Stimulated activated CD8-positive, alpha-beta memory T cell treated with anti-CD3 and anti-CD28 coated beads, Interleukin-4, amount 100 ng/mL, for 48 hours (primary cell): ENCODE measurements around the gene ATXN10.
"Not testable (repeated sequence)": the region's sequence is repeated elsewhere in the genome, so short reads cannot be mapped to it uniquely, and the experiment has no call there.

Source experiments
- DNase-seq: peaks from one replicate; pipeline ENCODE4 v3.0.0-alpha.2; 2020

ATXN10 gene, protein sequence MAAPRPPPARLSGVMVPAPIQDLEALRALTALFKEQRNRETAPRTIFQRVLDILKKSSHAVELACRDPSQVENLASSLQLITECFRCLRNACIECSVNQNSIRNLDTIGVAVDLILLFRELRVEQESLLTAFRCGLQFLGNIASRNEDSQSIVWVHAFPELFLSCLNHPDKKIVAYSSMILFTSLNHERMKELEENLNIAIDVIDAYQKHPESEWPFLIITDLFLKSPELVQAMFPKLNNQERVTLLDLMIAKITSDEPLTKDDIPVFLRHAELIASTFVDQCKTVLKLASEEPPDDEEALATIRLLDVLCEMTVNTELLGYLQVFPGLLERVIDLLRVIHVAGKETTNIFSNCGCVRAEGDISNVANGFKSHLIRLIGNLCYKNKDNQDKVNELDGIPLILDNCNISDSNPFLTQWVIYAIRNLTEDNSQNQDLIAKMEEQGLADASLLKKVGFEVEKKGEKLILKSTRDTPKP

DNA sequence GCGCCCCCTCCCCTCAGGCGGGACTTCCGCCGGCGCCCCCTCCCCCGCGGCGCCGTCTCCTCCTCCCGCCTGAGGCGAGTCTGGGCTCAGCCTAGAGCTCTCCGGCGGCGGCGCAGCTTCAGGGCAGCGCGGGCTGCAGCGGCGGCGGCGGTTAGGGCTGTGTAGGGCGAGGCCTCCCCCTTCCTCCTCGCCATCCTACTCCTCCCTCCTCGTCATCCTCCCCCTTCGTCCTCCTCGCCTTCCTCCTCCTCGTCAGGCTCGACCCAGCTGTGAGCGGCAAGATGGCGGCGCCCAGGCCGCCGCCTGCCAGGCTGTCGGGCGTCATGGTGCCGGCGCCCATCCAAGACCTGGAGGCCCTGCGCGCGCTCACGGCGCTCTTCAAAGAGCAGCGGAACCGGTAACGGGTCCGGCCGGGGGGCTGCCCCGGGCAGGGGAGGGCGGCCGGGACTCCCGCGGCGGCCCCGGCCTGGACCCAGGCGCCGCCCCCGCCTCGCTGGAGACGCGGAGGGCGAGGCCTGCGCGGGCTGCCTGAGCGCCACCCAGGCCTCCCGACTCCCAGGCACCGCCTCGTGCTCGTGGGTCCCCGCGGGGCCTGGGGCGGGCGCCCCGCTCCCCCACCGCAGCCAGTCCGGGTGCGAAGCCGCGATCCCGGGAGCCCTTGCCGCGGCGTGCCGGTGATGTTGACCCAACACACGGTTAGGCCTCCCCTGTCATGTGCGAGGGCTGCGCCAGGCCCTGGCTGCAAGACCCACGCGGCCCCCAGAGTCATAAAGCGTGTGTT lies at the start of gene ATXN10:
Gene ATXN10 (plus strand): TSS at position 52 of the 781 bp plus-strand sequence. CDS start 230 bp downstream, at position 282.
- DNase-seq = peak; percentile 79

DNA sequence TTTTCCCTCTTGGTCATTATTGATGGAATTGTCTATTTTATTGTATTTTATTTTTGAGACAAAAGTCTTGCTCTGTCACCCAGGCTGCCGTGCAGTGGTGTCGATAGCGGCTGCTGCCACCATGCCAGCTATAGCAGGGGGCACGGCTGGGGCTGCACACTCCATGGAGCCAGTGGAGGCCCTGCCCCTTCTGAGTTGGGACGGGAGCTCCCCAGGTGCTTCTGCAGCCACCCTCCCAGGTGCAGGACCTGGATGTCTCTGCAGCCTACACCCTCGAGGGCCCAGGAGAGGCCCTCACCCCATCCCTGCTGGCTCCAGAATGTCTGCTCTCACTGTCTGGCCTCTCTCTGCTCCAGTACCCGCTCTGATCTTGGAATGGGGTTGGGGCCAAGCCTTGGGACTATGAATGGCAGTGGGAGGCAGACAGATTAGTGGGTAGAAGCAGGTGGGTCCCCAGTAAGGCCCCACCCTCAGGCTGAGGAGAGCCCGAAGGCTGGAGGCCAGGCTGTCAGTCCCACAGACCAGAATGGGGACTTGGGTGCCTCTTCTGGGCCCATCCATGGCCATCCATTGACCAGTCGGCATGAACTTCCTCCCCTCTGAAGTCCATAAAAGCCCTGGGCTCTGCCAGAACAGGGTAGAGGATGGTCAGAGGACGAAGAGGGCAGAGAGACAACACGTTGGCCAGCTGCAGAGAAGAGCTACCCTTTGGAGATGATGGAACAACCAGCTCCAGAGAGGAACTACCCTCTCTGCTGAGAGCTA lies 49.6 kb upstream of the ATXN10 start:
- DNase-seq = no peak

DNA sequence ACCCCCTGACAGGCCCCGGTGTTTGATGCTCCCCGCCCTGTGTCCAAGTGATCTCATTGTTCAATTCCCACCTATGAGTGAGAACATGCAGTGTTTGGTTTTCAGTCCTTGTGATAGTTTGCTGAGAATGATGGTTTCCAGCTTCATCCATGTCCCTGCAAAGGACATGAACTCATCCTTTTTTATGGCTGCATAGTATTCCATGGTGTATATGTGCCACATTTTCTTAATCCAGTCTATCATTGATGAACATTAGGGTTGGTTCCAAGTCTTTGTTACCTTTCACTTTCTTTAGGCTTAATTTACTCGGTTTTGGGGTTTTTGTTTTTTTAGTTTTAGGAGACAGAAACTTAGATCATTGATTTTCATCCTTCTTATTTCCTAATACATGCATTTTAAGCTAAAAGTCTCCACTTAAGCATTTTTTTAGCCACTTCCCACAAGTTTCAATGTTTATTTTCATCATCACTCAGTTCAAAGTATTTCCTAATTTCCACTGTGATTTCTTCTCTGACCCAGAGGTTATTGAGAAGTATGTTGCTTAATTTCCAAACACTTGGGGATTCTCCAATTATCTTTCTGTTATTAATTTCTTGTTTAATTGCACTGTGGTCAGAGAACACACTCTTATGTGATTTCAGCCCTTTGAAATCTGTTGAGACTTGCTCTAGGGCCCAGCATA lies 48.0 kb upstream of the ATXN10 start:
- not testable (repeated sequence) for DNase-seq

DNA sequence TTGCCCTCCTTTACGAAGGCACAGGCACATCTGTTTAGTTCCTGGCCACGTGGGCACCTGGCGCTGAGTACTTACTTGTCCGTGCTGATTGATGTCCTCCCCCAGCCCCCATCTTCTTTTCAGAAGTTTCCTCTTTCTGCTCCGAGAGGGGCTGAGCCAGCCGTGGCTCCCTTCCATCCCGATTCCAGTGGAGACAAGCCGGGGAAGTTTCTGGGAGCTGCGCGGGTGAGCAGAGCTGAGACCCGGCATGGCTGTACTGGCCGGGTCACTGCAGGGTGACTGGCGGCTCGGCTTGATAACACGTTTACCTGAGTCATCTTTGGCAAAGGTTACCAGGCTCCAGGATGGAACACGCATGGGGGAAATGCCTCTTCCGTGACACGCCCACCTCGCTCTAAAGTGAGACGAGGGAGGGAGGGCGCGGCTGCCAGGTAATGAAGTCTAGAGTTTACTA lies 45.4 kb upstream of the ATXN10 start:
- no peak for DNase-seq

DNA sequence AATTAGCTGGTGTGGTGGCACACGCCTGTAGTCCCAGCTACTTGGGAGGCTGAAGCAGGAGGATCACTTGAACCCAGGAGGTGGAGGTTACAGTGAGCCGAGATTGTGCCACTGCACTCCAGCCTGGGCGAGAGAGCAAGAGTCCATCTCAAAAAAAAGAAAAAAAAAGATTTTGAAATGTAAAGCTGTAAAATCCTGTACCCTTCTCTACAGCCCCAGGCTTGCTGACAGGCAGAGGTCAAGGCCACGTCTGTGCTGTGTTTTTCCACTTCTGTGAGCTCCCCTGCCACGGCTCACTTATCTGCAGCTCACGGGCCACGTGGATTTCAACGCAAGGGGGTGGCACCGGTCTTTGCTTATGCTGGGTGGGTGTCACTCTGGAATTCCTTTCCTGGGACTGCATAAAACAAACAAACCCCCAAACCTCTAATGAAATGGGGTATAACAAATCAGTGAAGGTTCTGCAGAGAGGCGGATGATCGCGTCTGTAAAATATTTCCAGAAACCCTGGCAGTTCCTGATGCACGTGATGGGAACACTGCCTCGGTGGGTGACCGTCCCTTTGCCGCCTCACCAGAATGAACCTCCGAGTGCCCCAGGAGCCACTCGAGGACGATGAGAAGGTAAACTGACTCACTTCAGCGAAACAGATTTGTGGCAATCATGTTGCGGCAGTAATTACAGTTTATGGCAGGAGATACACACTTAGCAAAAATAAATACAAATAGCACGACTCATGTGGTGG lies 44.0 kb upstream of the ATXN10 start:
- DNase-seq = no peak

DNA sequence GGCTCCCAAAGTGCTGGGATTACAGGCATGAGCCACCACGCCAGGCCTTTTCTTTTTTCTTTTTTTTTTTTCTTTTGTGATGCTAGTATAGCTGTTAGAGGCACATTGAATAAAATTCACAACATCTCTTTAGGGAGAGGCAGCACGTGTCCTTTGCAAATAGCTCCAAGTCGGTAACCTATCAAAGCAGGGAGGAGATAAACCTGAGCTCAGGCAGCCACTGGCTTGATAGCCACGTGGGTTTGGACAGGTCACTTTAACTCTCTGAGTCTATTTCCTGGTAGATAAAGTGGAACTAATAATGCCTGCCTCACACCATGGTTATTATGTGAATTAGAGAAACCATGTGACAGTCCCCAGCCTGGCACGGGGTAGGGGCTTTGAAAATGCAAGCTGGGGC lies 43.1 kb upstream of the ATXN10 start:
- no peak for DNase-seq

DNA sequence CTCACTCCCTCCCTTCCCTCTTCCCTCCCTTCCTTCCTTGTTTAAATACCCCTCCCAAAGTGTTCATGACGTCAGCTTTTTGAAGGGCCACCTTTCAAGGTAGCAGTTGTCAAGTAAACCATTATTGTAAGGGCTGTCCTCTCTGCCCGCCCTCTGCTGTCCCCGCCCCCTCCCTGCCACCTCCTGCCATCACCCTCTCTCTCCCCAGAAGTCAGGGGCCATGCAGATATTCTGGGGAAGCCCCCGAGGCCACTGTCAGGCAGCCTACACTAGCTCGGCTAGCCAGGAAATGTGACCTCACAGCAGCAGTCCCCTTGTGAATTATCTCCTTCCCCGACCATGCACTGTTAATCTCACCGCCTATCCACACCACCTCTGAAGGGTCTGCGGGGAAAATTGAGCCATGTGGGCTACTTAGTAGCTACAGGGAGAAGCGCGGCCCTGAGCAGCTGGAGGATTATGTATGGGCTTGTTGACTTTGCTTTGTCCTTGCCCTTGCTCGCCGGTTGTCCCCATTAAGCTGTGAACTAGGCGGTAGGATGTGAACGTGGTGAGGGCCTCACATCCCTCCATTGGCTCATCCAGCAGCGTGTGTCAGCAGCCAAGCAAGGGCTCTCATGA lies 42.1 kb upstream of the ATXN10 start:
- DNase-seq = no peak

DNA sequence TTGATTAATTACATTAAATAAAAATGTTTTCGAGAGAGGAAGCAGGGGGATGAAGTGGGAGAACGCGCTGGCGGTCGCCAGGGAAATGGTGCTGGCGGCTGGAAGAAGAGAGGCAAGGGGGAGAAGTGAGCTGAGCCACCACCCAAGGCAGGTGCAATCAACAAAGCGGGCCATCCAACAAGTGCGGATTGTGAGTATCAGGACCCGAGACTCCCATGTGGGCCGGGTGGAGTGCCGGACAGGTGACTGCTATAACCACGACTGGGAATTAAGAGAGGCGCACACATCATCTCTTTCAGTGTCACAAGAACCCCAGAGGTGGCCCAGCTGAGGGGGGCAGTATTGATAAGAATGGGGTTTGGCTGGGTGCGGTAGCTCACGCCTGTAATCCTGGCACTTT lies 41.2 kb upstream of the ATXN10 start:
- DNase-seq = no peak

DNA sequence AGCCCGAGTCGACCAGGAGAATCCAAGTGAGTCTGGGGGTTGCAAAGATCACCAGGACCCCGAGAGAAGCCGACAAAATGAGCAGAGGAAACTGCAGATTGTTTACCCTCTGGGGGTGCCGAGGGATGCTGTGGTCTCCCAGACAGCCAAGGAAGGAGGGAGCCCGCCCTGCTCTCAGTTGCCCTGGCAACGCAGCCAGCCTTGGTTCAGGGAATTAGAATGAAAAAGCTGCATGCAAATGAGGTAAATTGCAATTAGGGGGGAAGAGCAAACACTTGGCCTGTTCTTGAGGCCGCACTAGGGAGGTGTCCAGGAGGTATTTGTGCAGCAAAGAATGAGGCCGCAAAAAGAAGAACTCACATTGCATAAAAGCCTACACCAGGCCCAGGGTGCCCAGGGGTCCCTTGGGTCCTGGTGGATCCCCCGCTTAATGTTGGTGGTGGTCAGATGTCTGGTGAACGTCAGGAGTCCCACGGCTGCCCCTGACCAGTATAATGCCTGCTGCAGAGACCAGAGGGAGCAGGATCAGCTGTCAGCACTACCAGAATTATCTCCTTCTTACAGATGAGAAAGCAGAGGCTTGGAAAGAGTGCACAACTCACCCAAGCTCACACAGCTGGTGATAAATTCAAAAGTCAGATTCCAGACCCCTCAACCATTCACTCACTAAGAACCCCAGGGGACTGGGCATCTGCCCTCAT lies 40.3 kb upstream of the ATXN10 start:
- no peak for DNase-seq

DNA sequence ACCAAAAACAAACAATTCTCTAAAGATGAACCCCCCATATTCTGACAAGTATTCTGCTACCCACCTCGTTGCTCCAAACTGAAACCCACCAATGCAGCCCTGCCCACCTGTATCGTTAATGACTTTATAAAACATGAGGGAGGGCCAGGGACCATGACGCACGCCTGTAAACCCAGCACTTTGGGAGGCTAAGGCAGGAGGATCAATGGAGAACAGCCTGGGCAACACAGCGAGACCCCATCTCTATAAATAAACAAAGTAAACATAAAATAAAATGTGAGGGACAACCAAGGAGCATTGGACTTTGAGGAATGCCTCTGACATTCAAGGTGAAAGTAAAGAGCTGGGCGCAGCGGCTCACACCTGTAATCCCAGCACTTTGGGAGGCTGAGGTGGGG lies 39.8 kb upstream of the ATXN10 start:
- DNase-seq = no peak

DNA sequence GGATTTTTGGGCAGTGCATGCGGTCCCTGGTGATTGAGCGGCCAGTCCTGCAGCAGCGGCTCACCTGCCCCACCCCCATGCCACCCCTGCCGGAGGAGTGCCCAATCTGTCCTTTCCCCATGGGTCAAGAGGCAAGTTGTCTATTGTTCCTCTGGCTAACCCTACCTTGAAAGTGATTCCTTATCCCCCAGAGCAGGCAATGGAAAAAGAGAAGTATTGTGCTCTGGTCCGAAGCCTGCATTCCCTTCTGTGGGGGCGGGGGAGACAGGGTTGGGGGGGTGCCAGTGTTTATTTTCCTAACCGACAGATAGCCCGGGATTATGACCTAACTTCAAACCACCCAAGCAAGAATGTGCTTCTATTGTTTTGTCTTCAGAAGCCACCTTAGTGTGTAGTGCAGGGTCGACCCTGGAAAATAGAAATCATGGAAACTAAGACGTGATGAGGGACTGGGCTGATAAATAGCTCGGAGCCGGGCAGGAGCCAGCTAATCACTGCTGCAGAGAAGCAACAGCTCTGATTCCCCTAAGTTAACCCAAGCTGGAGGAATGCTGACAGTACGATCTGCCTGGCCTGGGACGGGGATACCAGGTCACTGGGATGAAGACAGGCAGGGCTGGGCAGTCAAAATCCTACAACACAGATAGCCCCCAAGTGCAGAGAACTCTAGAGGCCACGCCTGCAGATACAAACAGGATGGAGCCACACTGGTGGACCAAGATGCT lies 38.7 kb upstream of the ATXN10 start:
- no peak for DNase-seq

DNA sequence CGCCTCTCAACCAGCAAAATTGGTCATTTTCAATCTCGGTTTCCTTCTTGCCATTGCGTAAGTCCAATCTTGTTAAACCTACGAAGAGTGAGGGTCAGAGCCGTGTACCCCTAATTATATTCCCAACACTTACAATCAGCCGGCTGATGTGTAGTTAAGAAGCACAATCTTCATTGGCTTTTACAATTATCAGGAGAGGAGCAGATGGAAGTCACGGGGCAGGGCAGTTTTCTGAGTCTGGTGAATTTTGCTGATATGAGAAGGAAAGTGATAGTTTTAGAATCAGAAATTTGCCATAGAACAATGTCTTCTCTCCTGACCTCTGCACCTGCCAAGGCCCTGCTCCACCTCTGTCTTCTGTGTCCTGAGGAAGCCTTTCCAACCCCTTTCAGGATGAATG lies 35.0 kb upstream of the ATXN10 start:
- DNase-seq = no peak

DNA sequence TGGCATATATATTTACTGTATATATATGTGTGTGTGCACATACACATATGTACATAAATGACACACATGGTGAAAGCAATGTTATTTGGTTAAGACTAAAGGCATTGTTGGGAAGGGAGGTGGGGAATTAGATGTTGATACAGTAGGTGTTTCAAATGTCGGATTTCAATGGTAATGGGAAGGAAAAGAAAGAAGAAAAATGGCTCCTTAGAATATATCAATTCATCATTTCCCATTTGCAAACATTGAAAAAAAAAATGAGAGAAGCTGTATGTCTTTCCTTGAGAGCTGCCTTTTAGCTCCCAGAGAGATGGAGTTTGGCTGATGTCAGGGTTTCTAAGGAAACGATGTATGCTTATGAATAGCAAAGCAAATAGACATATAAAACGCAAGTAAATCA lies 33.4 kb upstream of the ATXN10 start:
- no peak for DNase-seq

DNA sequence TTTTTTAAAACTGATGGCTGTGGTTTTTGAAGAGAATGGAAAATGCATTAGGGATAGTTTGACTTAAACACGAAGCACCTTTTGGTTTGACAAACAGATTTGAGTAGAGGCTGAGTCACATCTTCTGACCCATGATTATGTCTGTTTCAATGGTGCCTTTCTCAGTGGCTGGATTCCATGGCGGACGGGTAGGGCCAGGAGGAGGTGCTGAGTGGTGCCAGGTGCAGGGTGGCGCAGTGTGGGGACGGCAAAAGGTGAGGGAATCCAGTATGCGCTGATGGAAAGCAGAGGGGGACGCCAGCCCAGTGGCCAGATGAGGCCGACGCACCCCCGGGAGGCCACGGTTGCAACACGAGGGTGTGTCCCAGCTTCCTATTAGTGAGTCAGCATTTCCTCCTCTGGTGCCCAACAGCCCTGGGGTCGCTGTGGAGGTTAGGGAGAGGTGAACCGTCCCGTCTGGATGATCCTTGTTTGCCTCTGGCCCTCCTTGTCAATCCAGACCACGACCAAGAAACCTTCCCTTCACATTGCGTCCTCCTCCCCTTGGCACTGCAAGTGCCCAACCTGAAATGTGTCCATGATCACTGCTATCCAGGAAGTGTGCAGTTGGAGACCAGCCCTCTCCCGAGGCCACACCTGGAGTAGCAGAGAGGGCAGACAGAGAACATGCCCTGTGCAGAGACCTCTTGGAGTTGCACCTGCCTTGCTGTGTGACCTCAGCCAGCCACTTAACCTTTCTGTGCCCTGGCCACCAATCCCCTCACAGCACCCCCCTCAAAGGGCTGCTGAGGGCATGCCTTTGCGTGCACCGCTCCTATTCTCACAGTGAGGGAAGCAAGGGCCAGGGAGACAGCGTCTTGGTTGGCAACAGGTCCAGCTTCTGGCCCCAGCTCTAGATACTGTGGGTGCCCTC lies 32.5 kb upstream of the ATXN10 start:
- no peak for DNase-seq

DNA sequence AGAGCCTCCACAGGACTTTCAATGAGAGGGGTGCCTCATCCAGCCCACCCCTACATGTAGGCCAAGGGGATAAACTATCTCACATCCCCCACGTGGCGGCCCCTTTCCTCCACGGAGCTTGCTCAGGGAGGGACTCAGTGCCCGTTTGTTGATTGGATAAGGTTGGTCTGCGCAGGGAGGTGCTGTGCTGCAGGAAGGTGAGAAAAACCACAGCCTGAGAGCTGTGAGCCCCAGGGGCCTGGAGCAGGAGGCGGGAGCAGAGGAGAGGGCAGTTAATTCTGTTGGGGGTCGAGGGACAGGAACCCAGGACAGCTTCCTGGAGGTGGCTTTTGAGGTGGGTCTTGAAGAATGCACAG lies 31.9 kb upstream of the ATXN10 start:
- no peak for DNase-seq

DNA sequence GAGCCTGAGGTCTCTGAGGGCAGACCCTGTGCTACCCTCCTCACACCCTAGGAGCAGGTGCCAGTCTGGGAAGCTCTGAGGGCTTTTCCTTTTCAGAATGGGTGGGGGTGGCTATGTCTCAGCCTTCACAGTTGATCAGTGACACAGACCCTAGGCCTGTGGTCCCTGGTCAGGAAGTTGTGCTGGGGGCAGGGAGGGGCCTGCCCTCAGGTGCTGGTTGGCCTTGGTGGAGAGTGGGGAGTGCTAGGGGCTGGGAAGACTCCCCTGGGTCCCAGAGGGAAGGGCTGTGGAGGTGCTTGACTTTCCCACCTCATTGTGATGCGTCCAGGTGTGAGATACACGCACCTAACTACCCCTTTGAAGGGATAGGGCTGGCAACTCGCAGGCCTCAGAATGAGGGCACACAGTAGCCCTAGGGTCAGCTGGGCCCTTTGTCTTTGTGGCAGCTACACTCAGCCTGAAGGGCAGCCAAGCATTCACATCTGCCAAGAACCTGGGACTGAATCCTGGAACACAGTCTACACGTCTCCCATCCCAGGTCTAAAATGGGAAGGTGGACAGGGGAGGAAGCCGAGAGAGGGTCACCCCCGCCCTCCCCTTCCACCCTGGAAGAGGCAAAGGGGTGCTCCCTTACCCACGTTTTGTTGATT lies 31.2 kb upstream of the ATXN10 start:
- no peak for DNase-seq

DNA sequence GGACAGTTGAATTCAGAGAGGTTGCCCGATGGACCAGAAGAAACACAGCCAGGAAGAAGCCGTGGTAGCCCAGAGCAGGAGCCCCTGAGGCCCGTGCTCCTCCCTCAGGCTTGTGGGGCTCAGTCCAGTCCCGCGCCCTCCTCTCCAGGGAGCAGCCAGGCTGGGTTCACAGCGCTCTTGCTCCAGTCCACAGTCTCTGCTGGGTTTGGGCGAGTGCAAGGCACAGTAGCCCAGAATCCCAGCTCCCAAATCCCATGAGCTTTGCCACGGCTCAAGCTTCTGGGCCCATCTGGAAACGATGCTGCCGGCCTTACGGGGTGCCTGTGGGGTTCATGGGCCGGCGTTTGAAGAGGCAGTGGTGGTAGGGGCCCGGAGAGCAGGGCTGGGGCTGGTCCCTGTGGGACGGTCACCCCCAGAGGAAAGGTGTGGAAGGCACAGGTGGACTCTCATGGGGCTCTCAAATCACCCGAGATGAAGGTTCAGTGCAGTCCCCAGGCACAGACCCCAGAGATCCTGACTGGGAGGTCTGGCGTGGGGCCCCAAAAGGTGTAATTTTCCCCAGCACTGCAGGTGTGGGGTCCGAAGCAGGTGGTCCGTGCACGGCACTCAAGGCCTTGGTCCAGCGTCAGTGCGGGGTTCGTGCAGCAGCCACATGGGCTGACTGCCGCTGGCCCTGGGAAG lies 30.6 kb upstream of the ATXN10 start:
- DNase-seq = no peak

DNA sequence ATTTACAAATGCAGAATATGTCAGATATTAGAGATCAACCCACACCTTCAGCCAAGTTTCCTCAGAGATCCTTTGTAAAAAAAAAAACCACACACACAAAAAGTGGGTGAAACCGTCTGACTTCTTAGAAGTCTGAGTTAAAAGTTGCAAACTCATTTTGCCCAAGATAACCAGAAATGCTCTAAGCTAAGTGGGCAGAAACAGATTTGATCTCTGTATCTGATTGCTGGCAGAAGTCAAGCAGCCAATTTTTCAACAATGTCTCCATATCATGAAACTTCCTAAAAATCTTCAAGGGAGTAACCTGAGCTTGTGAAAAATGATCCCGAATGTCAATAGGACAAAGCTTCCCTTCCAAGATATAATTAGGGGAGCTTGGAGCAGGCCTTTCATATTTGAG lies 28.6 kb upstream of the ATXN10 start:
- no peak for DNase-seq
